ENCODE data around the gene TBC1D3B.
"Not testable (repeated sequence)": the region's sequence is repeated elsewhere in the genome, so short reads cannot be mapped to it uniquely, and the experiment has no call there.

TBC1D3B gene

GRCh38 chr17:36188891-36189306, 12.5 kb upstream of the TBC1D3B start:
- H3K4me1 ChIP-seq (ENCODE audit: control insufficient read depth in 1 of 2, insufficient read depth in 2 of 2, low read length in 2 of 2): peaks cover 0 to 4% of the 10 kb centered on the region in 2 donors
- peak overlapping the region; percentile 32 for H3K27ac ChIP-seq (ENCODE audit: low read depth, low read length)
- no peak overlapping the region for H3K4me3 ChIP-seq (ENCODE audit: low read depth in 1 of 2, low read length in 2 of 2)

DNA sequence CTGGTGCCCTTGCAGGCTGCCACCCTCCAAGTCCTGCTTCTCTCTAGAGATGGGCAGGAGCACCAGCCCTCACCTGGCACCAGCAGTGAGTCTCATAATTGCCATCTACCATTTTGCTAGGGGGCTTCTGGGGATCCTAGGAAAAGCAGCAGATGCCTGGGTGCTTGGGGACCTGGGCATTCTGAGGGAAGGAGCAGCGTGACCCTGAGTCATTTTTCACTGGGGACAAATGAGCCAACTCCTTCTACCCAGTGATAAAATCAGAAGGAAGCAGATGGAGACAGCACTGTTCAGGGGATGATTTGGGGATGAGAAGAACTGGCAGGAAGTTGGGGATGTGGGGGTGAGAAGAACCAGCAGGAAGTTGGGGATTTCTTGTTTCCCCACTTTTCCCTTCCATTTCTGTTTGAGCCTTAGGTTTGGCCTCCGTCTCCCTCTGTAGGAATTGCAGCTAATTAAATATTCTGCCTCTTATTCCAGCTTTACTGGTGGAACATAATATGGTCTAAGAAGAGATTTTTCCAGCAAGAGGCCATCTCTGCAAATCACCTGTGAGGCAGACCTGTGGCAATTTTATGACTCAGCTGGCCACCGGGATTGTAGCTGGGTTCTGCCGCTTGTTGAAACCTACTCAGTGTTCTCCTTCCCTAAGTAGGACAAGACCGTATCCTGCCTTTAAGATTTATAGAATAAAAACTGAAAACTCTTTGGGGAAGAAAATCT, 11.7 kb upstream of the TBC1D3B start:
- H3K9ac ChIP-seq (ENCODE audit: low read depth in 1 of 2, low read length in 2 of 2); H3K27ac ChIP-seq (ENCODE audit: low read depth, low read length); H3K4me3 ChIP-seq (ENCODE audit: low read depth in 1 of 2, low read length in 2 of 2); H3K4me1 ChIP-seq (ENCODE audit: control insufficient read depth in 1 of 2, insufficient read depth in 2 of 2, low read length in 2 of 2); H3K9me3 ChIP-seq (ENCODE audit: control insufficient read depth in 1 of 2, low read length in 2 of 2); H3K36me3 ChIP-seq (ENCODE audit: control insufficient read depth in 1 of 2, insufficient read depth in 2 of 2, low read length in 2 of 2); H3K27me3 ChIP-seq (ENCODE audit: control insufficient read depth in 1 of 2, insufficient read depth in 2 of 2, low read length in 2 of 2): not testable (repeated sequence)

More at GRCh38 chr17:36188891-36189306, 12.5 kb upstream of the TBC1D3B start:
- Histone ChIP-seq H3K9me3 (ENCODE audit: control insufficient read depth in 1 of 2, low read length in 2 of 2) (no peaks in the 10 kb centered on the region), H3K27me3 (ENCODE audit: control insufficient read depth in 1 of 2, insufficient read depth in 2 of 2, low read length in 2 of 2) (no peaks in the 10 kb centered on the region), H3K36me3 (ENCODE audit: control insufficient read depth in 1 of 2, insufficient read depth in 2 of 2, low read length in 2 of 2) (no peaks in the 10 kb centered on the region), H3K9ac (ENCODE audit: low read depth in 1 of 2, low read length in 2 of 2) (no peak overlapping the region)

DNA sequence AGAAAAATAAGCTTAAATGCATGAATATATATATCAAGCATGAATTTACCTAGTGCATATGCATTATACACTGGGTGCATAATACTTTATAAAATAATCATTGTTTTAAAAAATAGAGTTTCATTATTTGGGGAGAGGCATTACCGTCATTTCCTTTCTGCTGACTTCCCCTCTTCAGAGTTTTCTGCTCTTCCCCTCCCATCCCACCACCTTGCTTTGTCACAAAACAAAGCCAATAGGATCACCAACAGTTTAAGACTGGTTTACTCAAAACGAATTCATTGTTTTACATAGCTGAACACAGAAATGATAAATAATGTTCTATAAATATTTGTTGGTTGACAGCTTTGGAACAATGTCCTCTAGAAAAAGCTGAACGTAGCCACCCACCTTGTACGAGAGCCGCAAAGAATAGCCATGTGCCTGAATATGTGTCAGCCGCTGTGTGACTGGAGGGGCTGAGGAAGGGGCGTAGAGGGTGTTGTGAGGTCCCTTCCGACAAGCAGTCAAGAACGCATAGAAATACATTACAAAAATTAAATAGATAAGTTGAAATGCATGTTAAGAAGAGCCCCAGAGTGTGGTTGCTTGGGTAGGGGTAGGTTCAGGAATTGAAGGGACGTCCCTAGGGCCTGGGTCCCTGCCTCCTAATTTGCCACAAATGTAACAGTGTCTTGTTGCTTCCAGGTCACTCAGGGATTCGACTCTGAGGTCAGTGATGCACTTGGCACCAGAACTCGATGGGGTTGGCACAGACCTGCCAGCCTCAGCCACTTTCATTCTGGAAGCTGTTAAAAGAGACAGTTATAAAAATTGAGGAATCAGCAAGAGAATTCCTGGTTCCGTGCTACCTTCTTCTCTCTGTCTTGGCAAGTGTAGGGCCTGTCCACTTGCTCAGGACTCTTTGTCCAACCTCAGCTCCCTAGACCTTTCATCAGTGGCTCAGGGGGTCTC, 10.7 kb upstream of the TBC1D3B start:
- H3K4me1 ChIP-seq (ENCODE audit: control insufficient read depth in 1 of 2, insufficient read depth in 2 of 2, low read length in 2 of 2); H3K36me3 ChIP-seq (ENCODE audit: control insufficient read depth in 1 of 2, insufficient read depth in 2 of 2, low read length in 2 of 2); H3K4me3 ChIP-seq (ENCODE audit: low read depth in 1 of 2, low read length in 2 of 2); H3K27ac ChIP-seq (ENCODE audit: low read depth, low read length); H3K27me3 ChIP-seq (ENCODE audit: control insufficient read depth in 1 of 2, insufficient read depth in 2 of 2, low read length in 2 of 2); H3K9me3 ChIP-seq (ENCODE audit: control insufficient read depth in 1 of 2, low read length in 2 of 2); H3K9ac ChIP-seq (ENCODE audit: low read depth in 1 of 2, low read length in 2 of 2): not testable (repeated sequence)

GRCh38 chr17:36185416-36185815, 9.0 kb upstream of the TBC1D3B start:
- Histone ChIP-seq H3K9ac (ENCODE audit: low read depth in 1 of 2, low read length in 2 of 2) (no peak overlapping the region), H3K4me1 (ENCODE audit: control insufficient read depth in 1 of 2, insufficient read depth in 2 of 2, low read length in 2 of 2) (peaks cover 0 to 4% of the 10 kb centered on the region in 2 donors), H3K27ac (ENCODE audit: low read depth, low read length) (no peak overlapping the region), H3K9me3 (ENCODE audit: control insufficient read depth in 1 of 2, low read length in 2 of 2) (no peaks in the 10 kb centered on the region), H3K27me3 (ENCODE audit: control insufficient read depth in 1 of 2, insufficient read depth in 2 of 2, low read length in 2 of 2) (no peaks in the 10 kb centered on the region), H3K36me3 (ENCODE audit: control insufficient read depth in 1 of 2, insufficient read depth in 2 of 2, low read length in 2 of 2) (no peaks in the 10 kb centered on the region), H3K4me3 (ENCODE audit: low read depth in 1 of 2, low read length in 2 of 2) (no peak overlapping the region)

DNA sequence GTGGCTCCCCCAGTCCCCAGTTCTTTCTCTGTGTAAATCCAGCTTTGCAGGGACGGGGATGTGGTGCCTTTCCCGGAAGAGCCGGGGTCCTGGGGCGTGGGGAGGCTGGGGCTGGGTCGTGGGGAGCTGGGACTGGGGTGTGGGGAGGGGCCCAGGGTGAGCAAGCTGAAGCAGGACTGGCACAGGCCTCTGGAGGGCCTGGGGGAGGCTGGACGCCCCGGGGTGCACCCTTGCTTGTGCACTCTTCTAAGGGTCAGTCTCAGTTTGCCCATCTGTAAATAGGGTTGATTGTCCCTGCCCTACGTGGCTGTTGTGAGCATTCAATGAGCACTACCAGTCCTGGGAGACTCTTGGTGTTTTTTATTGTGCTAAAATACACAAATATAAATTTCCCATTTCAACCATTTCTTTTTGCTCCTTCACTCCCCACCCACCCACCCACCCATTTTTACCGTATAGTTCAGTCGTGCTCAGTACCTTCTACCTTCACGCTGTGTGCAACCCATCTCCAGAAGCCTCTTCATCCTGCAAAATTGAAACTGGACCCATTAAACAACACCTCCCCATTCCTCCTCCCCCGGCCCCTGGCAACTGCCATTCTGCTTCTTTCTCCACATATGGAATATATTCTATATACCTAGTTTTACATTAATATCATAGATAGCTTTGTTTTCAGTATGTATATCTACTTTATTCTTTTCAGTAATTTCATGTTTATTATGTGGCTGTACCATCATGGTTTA, 7.8 kb upstream of the TBC1D3B start:
- Histone ChIP-seq H3K9ac (ENCODE audit: low read depth in 1 of 2, low read length in 2 of 2) (peak overlapping the region in 1 of 2 donors; percentile 33), H3K36me3 (ENCODE audit: control insufficient read depth in 1 of 2, insufficient read depth in 2 of 2, low read length in 2 of 2) (no peaks in the 10 kb centered on the region), H3K9me3 (ENCODE audit: control insufficient read depth in 1 of 2, low read length in 2 of 2) (no peaks in the 10 kb centered on the region), H3K4me3 (ENCODE audit: low read depth in 1 of 2, low read length in 2 of 2) (peak overlapping the region; percentile 31 to 32), H3K4me1 (ENCODE audit: control insufficient read depth in 1 of 2, insufficient read depth in 2 of 2, low read length in 2 of 2) (peaks cover 0 to 4% of the 10 kb centered on the region in 2 donors), H3K27ac (ENCODE audit: low read depth, low read length) (no peak overlapping the region), H3K27me3 (ENCODE audit: control insufficient read depth in 1 of 2, insufficient read depth in 2 of 2, low read length in 2 of 2) (no peaks in the 10 kb centered on the region)

DNA sequence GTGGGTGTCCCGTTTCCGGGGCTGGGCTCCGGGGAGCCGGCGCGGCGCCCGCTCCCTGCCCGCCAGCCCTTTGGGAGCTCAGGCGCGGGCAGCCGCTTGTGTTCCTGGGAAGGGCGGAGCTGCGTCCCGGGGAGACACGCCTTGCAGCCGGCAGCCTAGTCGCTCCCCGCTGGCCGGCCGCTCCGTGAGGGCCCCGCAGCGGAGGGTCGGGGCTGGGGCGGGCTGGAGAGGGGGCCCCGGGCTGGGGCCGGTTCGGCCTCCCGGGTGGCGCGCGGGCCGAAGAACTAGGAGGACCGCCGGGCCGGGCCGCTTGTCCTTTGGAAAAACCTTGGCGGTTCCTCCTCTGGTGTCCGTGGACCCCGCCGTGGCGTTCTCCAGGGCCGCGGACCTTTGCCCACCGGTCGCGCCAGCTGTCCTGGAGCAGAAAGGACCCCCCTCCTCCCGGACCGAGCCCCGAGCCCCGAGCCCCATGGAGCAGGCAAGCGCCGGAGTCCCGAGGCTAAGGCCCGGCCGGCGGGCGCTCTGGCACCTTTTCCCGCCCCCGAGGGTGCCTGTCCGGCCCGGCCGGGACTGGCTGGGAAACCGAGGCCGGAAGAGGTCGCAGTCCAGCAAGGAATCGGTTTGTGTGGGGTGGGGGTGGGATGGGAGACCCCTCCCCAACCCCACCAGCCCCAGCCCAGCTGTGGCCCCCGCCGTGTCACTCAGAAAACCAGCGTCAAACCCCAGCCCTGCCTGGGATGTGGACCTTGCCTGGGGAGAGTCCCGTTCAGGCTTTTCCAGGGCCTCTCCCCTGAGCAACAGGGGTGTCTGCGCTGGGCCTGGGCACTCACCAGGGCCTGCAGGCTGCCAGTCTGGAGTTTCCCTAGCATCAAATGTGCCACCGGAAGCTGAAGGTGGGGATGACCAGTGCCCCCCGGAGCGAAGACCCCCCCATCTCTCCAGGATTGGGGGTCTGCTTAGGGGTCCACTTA, 6.8 kb upstream of the TBC1D3B start:
- Histone ChIP-seq H3K27ac (ENCODE audit: low read depth, low read length) (no peak overlapping the region), H3K9ac (ENCODE audit: low read depth in 1 of 2, low read length in 2 of 2) (peak overlapping the region in 1 of 2 donors; percentile 33), H3K36me3 (ENCODE audit: control insufficient read depth in 1 of 2, insufficient read depth in 2 of 2, low read length in 2 of 2) (no peaks in the 10 kb centered on the region), H3K9me3 (ENCODE audit: control insufficient read depth in 1 of 2, low read length in 2 of 2) (no peaks in the 10 kb centered on the region), H3K27me3 (ENCODE audit: control insufficient read depth in 1 of 2, insufficient read depth in 2 of 2, low read length in 2 of 2) (no peaks in the 10 kb centered on the region), H3K4me3 (ENCODE audit: low read depth in 1 of 2, low read length in 2 of 2) (peak overlapping the region; percentile 31 to 32), H3K4me1 (ENCODE audit: control insufficient read depth in 1 of 2, insufficient read depth in 2 of 2, low read length in 2 of 2) (peaks cover 0 to 4% of the 10 kb centered on the region in 2 donors)

DNA sequence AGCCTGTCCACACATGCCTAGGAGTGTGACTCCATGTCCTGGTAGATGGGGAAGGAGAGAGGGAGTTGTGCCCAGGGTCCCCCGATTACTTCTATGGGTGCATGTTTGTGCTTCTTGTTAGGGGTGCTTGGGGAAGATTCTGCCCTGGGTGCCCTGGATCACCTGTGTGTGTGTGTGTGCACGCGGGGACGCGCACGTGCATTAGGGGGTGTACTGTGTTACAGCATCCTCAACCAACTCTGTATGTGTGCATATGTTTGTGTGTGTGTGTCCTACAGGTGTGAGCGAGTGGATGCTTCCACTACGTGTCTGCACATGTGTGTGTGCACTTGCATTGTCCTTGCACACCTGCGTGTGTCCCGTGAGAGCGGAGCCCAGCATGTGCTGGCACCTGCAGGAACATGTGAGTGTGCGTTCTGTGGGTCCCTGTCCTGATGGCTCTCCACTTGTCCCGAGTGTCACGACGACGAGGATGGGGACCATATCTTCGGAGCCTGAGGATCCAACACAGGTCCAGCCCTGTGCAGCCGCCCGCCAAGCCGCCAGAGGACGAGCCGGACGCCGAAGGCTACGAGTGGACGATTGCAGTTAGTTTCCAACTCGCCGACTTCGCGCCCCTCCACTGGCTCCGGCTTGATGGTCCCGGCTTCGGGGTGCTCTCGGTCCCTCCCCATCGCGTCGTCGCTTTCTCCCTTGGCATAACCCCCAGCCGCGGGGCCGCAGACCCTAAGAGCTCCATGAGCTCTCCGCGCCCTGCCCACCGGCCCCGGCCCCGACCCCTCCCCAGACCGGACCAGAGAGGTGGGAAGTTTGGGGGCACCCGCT, 6.0 kb upstream of the TBC1D3B start:
- H3K4me3 ChIP-seq (ENCODE audit: low read depth in 1 of 2, low read length in 2 of 2): peak overlapping the region; percentile 22 to 36
- peaks cover 0 to 4% of the 10 kb centered on the region in 2 donors for H3K4me1 ChIP-seq (ENCODE audit: control insufficient read depth in 1 of 2, insufficient read depth in 2 of 2, low read length in 2 of 2)
- H3K27me3 ChIP-seq (ENCODE audit: control insufficient read depth in 1 of 2, insufficient read depth in 2 of 2, low read length in 2 of 2): no peaks in the 10 kb centered on the region
- no peak overlapping the region for H3K27ac ChIP-seq (ENCODE audit: low read depth, low read length)
- H3K9me3 ChIP-seq (ENCODE audit: control insufficient read depth in 1 of 2, low read length in 2 of 2): no peaks in the 10 kb centered on the region
- H3K9ac ChIP-seq (ENCODE audit: low read depth in 1 of 2, low read length in 2 of 2): no peak overlapping the region
- H3K36me3 ChIP-seq (ENCODE audit: control insufficient read depth in 1 of 2, insufficient read depth in 2 of 2, low read length in 2 of 2): no peaks in the 10 kb centered on the region

GRCh38 chr17:36181446-36182175, 5.2 kb upstream of the TBC1D3B start:
- H3K36me3 ChIP-seq (ENCODE audit: control insufficient read depth in 1 of 2, insufficient read depth in 2 of 2, low read length in 2 of 2); H3K27ac ChIP-seq (ENCODE audit: low read depth, low read length); H3K27me3 ChIP-seq (ENCODE audit: control insufficient read depth in 1 of 2, insufficient read depth in 2 of 2, low read length in 2 of 2): not testable (repeated sequence)

More at GRCh38 chr17:36181446-36182175, 5.2 kb upstream of the TBC1D3B start:
- H3K9ac ChIP-seq (ENCODE audit: low read depth in 1 of 2, low read length in 2 of 2); H3K4me1 ChIP-seq (ENCODE audit: control insufficient read depth in 1 of 2, insufficient read depth in 2 of 2, low read length in 2 of 2); H3K4me3 ChIP-seq (ENCODE audit: low read depth in 1 of 2, low read length in 2 of 2); H3K9me3 ChIP-seq (ENCODE audit: control insufficient read depth in 1 of 2, low read length in 2 of 2): not testable (repeated sequence)
